GM11168 (cell line): ENCODE data around the gene KRT86.
"Not testable (repeated sequence)": the region's sequence is repeated elsewhere in the genome, so short reads cannot be mapped to it uniquely, and the experiment has no call there.

ENCODE experiments used
- in situ Hi-C: fragments of 300-500 bp; cut with MboI; formaldehyde crosslinking; loops from one replicate; pipeline ENCODE4 v1.12.0; 2022; ENCODE audit warnings: low sequenced_read_pairs; ENCODE audit not compliant: unreplicated experiment

KRT86 gene

DNA sequence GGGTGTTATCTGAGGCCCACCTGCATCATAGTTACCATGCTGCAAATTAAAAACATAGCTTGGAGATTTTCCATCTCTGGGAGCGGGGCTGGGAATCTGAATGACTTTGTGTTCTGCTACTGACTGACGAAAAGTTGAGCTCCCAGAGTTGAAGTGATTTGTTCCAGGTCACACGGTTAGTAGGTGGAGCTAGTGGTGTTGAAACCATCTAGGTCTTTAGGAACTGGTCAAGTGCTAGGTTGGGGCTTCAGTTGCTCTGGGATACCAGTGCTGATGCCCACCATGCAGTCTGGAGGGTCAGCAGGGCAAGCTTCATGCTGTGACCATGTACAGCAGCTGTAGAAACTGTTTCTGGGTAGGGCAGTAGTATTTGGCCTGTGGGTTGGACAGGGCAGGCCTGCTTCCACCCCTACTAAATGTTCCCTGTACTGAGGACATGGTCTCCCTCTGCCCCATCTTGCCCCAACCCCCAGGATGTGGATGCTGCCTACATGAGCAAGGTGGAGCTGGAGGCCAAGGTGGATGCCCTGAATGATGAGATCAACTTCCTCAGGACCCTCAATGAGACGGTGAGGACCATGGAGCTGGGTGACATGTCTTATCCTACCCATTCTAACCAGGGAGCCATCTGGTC is 36.1 kb upstream of the KRT86 start:
- in situ Hi-C loops, result no loop called here

DNA sequence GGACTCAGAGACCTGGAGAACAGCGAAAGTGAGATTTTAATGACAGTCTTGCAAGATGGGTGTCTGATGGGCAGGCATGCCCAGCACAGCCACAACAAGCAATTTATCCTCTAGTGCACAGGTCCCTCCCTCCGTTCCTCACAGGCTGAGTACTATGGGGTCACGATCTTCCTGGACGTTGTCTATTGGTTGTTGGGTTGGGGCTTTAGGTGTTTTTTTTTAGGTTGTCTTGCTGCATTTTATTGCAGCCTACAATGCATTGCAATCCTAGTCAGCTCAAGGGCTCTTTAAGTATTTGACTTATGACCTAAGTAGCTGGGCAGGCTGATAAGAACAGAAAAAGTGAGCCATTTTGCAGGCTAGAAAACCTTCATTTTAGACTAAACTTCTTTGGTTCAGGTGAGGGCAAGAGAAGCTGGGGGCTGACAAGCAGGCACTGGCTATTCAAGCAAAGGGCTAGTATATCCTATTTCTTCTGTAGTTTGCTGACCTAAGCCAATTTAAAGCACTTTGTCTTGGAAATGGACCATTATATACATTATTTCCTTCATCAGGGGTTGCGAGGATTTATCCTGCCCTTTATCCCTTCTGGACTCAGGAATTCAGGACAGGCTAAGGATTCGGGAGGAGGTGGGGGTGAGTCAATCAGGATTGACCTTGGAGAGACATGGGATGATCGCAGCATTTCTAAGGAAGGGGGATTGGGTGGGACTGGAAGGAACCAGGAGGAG is 35.4 kb upstream of the KRT86 start:
- in situ Hi-C loops, result no loop called here

DNA sequence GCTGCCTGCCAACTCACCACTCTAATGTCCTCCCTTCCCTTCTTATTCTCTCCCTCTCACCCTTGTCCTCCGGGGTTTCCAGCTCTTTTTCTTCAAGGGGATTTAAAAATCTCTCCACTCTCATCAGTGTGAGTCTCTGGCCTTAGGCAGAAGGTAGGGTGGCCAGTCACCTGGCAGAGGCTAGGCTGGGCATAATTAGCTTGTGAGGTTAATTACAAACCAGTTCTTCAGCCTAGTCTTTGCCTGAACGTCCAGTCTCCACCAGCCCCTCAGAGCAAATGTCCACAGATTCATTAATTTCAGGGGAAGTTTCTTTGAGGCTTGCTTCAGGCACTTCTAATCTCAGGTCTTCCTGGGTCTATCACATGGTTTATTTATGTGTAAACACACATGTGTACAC is 34.7 kb upstream of the KRT86 start:
- in situ Hi-C loops, result no loop called here

DNA sequence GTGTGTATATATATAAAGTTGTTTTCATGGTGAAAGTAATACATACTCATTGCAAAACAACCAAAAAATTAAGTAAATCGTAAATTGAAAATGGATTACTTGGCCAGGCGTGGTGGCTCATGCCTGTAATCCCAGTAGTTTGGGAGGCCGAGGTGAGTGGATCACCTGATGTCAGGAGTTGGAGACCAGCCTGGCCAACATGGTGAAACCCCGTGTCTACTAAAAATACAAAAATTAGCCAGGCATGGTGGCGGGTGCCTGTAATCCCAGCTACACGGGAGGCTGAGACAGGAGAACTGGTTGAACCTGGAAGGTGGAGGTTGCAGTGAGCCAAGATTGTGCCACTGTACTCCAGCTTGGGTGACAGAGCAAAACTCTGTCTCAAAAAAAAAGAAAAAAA is 34.2 kb upstream of the KRT86 start:
- in situ Hi-C loops, result not testable (repeated sequence)

DNA sequence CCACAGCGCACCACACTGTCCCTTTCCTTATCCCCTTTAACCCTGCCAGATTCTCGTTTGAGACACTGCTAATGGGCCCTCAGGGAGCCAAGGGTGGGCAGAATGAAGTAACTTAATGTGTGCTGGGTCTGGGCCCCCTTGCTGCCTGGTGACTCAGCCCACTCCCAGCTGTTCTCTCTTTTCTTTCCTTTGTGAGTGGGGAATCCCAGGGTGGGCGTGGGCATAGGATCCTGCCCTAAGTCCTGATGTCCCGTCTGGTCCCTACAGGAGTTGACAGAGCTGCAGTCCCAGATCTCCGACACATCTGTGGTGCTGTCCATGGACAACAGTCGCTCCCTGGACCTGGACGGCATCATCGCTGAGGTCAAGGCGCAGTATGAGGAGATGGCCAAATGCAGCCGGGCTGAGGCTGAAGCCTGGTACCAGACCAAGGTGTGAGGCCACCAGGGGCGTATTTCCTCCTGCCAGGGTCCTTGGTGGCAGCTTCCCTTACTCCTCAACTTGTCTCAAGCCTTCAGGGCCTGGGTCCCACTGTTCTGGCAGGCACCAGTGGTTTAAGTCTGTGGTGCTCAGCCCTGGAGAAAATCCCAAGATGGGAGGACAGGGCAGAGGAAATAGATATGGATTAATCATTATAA is 33.1 kb upstream of the KRT86 start:
- in situ Hi-C loops, result no loop called here

DNA sequence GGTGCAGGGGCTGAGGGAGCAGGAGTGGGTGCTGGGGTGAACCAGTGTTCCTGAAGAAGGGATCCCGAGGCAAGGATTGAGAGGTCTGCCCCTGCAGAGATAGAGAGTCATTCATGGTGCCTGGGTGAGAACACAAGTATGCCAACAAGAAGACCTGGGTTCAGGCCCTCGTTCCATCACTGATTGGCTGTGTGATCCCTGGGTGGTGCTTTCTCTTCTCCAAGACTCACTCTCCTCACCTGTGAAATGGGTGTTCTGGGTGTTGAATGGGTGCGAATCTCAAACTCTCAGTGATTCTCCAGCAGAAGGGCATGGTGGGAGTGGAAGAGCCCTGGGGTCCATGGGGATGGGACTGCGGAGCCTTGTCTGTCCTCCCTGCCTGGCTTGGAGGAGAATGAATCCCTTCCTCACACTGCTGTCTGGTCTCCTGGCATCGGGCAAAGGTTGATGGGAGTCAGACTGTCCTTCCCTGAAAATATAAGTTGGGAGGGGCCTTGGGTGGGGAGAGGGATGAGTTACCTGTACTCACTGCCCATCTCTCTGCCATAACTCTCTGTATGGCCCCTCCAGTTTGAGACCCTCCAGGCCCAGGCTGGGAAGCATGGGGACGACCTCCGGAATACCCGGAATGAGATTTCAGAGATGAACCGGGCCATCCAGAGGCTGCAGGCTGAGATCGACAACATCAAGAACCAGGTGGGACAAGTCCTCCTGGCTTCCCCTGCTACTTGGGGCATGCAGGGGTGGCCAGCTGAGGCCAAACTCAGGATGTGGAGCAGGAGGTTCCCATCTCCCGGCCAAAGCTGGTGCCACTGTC is 31.8 kb upstream of the KRT86 start:
- in situ Hi-C loops, result no loop called here

DNA sequence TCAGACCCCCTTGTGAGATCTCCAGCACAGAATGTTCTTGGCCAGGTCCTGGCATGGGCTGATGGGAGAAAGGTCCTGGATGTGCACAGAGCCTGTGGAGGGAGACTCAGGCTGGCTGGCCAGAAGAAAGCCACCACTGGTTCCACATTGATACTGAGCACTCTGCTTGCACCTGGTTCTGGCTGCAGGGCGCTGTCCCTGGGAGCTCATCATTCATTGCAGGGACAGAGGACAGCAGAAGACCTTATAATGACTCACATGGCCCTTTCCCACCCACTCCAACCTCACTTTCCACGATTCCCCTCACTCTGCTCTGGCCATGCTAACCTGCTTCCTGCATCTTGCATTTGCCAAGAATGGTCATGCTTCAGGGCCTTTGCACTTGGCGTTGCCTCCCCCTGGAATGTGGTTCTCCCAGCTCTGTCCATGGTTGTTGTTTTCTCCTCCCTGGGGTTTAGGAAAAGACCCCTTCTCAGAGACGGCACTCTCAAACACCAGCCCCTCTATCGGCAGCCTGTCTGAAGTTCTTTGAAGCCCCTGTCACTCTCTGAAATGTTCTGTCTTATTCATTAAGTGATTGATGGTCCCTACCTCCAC is 31.1 kb upstream of the KRT86 start:
- in situ Hi-C loops, result no loop called here

DNA sequence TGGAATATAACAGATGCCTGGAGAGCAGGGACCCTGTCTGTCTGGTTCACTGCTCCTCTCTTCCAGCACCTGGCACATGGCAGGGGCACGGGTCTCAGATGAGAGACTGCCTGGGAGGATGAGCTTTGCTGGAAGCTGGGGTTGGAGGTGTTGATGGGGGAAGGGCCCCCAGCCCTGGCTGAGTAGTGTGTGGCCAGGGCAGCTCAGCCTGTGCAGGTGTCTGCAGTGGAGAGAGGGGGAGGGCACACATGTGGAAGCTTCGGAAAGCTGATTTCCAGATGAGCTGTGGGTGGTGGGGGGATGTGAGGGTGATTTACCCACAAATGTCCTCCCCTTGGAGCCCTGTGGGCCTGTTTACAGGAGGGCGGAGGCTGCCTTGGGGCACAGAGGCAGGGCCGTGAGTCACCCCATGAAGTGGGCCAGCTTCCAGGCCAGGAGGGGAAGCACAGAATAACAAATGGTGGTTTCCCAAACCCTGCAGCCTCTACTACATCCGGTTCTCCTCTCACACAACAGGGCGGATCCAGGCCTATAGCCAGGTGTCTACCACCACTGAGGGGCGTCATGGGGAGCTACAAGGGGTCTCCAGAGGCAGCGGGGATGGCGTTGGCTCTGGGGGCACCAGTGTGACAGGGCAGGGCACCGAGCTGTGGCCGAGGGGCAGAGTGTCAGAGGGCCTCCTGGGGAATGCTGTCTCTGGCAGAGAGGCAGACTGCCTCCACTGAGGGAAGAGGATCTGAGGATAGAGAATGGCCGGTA is 30.4 kb upstream of the KRT86 start:
- in situ Hi-C loops, result no loop called here

DNA sequence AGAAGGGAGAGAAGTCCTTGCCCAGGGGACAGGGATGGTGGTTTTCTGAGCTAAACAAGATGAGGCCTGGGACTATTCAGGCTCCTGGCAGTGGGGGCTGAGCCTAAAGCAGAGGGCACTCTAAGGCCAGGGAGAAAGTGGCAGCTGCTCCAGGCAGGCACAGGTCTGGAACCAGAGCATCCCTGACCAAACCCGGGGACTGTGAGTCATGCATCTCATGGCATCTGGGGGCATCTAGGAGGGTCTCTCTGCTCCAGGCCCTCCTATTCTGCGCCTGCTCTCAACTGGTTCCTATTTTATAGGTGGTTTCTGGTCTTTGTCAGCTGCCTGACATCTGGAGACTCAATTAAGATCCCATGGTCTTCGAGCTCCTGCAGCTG is 29.8 kb upstream of the KRT86 start:
- in situ Hi-C loops, result no loop called here

DNA sequence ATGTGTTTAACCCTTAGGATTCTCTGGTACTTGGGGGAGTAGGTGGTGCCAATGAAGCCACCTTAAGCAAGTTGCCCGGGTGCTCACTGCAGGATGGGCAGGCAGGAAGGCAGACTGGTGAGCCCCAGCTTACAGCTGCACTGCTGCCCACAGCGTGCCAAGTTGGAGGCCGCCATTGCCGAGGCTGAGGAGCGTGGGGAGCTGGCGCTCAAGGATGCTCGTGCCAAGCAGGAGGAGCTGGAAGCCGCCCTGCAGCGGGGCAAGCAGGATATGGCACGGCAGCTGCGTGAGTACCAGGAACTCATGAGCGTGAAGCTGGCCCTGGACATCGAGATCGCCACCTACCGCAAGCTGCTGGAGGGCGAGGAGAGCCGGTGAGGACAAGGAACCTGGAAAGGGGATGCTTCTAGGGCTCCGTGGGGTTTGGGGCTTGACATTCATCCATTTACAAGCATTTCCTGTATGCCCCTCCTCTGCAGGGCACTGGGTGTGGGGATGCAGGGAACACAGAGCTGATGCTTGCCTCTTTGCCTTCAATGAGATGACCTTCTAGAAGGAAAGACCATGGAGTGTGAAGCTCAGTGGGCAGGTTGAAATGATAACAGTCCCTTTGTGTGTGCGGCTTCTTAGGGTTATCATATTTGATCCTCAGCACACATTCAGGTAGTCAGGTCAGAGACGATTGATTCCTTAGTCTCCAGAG is 29.0 kb upstream of the KRT86 start:
- in situ Hi-C loops, result no loop called here

DNA sequence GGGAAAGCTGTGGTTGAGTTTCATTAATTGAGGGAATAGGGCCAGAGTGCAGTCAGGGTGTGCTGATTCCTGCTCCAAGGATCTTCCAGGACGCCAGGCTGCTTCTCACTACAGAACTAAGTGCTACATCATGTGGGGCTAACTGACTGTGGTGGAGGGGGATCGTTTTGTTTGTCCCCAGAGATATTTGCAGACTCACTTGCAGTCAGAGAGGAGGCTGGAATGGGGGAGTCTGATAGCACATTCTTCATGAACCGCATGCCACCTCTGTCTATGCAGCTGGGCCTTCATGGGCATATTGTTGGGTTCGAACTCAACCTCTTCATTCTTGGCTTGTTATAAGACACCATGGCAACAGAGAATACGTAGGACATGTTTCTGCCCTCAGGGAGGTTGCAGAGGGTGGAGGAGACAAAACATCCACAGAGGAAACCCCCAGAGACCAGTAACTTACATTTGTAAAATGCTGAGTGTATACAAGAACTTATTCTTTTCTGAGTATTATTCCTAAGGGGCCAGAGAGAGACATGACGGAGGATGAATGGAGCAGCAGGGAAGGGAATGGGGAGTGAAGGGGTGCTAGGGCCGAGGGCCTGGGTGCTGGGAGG is 28.4 kb upstream of the KRT86 start:
- in situ Hi-C loops, result no loop called here

DNA sequence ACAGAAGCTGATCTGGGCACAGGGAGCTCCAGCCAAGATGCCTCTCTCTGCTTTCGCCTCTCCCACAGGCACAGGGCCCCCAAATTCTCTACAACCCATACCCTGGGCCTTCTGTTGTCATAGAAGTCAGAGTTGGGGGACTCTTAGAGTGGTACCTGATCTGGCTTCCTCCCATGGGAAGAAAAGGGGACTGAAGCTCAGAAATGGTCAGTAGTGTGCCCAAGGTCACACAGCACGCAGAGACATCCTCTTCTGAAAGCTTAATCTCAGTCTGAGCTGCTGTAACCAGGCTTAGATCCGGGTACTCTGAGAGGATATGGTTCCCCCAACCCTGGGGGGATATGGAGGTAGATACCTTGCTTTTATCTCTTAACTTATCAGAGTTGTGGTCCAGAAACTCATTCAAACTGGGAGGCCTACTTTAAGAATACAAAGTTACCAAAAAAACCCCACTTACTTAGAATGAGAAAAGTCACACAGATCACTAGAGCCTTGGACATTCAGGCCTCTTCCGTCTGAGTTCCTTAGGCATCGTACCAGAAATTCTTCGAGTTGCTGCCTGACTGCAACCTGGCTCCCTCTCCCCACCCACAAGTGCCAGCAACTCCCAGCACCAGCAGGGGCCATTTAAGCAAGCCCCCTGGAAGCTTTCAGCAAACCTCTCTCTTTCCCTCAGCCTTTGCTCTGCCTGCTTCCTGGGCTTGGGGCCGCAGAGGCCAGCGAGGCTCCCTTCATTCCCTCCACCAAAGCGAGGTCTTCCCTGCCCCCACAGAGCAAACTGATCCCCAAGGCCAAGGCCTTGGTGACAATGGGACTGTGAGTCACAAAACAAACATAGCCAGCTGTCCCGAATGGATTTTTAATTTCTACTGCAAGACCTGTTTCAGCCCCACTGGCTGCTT is 27.5 kb upstream of the KRT86 start:
- in situ Hi-C loops, result no loop called here

DNA sequence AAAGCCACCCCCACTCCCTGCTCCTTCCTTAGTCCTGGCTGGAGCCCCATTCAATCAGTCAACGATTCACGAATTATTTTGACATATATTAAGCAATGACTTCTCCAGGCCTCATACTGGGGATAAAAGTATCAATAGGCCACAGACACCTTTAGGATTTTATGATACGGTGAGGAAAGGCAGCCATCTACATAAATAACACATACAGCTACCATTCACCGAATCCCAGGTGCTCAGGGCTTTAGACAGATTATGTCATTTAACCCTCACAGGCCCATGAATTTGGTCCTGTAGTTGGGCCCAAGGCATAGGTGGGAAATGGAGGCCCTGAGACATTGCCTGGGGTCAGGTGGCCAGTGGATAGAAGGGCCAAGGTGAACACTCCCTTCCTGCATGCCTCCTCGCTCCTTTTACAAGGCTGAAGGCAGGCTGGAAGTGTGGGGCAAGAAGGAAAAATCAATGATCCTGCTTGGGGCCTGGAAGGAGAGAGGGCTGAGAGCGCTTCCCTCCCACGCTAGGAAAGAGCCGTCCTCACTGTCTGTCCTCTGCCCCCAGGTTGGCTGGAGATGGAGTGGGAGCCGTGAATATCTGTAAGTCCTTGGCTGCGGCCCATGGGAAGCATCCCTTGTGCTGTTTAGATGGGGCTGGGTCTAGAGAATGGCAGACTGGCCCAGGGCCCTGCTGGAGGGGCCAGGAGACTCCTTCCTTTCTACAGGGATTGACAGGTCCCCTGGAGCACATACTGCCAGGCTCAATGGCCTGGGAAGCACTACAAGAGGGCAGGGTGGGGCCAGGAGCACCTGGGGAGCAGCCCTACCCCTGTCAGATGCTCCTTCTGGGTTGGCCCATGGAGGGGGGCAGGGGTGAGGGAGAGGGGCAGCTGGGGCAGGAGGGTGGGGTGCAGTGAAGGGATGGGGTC is 26.6 kb upstream of the KRT86 start:
- in situ Hi-C loops, result no loop called here

DNA sequence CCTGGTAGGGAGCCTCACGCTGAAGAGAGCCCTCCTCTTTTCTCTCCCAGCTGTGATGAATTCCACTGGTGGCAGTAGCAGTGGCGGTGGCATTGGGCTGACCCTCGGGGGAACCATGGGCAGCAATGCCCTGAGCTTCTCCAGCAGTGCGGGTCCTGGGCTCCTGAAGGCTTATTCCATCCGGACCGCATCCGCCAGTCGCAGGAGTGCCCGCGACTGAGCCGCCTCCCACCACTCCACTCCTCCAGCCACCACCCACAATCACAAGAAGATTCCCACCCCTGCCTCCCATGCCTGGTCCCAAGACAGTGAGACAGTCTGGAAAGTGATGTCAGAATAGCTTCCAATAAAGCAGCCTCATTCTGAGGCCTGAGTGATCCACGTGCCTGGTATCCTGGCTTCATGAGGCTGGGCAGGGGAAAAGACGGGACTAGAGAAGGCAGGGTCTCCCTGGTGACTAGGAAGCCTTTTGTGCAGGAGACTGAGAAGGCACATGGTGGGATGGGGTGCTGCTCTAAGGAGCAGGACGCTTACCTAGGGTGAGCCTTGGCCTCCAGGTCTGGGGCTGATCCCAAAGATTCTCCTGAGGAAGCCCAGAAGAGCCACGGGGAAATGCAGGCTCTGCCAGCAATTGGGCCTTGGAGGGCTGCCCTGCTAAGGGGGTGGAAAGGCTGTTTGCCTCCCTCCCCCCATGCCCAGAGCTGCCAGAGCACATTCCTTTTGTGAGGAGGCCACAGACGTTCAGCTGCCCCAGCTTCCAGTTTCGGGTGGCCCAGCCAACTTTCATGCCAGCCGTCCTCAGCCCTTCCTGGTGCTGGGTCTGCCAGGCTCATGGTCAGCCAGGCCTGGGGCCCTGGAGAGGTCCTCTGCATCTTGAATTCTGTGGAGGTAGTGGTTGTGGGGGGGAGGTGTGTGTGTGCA is 25.6 kb upstream of the KRT86 start:
- in situ Hi-C loops, result no loop called here

DNA sequence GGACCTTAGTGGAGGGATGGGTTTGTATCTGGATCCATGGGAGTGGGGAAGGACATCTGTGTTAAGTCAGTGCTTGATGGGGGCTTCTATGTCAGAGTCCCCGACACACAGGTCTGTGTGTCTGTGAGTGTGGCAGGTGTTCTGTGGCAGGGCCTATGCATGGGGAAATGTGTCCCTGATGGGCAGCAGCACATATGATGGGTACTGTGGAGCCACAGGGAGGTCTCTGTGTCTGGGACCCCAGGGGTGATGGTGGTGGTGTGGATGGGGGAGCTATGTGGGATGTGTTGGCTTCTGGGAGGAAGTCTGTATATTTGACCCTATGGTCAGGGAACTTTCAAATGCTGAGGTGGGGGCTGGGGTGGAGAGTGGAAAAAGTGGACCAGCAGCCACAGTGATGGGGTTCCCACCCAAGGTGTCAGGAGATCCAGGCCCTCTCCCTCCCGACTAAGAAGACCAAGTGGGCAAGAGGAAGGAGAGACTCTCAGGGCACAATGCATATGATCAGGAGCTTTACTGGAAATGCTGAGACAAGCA is 24.9 kb upstream of the KRT86 start:
- in situ Hi-C loops, result no loop called here
